ENCODE results near the gene QRFP.

- TF ChIP-seq RAD21 (IDR thresholded peaks at IDR 0.05 in 1 of 2, conservative IDR thresholded peaks at IDR 0.05 in 1 of 2; ENCODE audit: low read depth in 2 of 2, low read length in 2 of 2) (no peak), ATF3 (IDR thresholded peaks at IDR 0.05; ENCODE audit: insufficient read depth, low read depth, low read length) (no peak), USF2 (IDR thresholded peaks at IDR 0.05; ENCODE audit: low read length) (no peak), JUND (IDR thresholded peaks at IDR 0.05; ENCODE audit: low read length) (no peak), CBX8 (IDR thresholded peaks at IDR 0.05; ENCODE audit: borderline replicate concordance, low read depth, low read length) (no peak), RXRA (IDR thresholded peaks at IDR 0.05; ENCODE audit: insufficient read depth, low read depth, low read length) (no peak), TAF1 (IDR thresholded peaks at IDR 0.05; ENCODE audit: low read depth, low read length) (no peak)
These were observed 4.3 kb upstream of the QRFP start for GRCh38 chr9:130900701-130901497.

All from H1 (cell line).